HG03039 (cell line): ENCODE measurements around the gene DPP7.
"Not testable (repeated sequence)": the region's sequence is repeated elsewhere in the genome, so short reads cannot be mapped to it uniquely, and the experiment has no call there.

Source experiments
- ATAC-seq: cut with Tn5 transposase; IDR thresholded peaks from one replicate; pipeline ENCODE4 v1.9.1; 2021; ENCODE audit warnings: mild to moderate bottlenecking, moderate library complexity; ENCODE audit not compliant: unreplicated experiment

The DPP7 gene

GRCh38 chr9:137130176-137130755, 15.7 kb upstream of the DPP7 start:
- no peak for ATAC-seq

DNA sequence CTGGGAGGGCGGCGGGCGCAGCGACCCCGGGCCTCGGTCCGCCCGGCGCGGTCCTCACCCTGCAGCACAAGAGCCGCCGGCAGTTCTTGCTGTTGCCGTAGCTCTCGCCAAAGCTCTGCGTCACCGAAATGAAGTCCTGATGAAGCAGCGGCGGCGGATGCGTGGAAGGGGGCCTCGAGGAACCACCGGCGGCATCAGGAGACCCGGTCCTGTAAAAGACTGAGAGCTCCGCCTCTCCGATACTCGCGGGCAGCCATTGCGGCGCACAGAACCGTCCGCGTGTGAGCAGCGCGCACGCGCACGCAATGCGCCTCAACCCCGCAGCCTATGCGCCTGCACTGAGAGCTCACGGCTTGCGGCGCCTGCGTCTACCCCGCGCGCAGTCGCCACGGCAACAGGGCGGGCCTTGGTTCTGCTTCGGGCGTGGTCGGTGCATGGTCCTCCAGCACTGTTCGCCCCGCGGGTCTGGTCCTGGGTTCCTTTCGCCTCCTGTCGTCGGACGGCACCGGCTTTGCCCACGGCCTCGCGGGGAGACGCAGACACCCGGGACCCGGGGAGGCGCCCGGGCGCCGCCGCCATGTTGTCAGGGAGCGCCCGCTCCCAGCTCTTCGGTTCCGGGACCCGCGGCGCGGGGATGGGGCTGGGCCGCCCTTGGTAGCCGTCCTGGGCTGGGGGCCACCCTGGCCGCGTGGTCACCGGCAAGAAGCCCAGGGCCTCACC, 15.1 kb upstream of the DPP7 start:
- peak; percentile 70 for ATAC-seq

DNA sequence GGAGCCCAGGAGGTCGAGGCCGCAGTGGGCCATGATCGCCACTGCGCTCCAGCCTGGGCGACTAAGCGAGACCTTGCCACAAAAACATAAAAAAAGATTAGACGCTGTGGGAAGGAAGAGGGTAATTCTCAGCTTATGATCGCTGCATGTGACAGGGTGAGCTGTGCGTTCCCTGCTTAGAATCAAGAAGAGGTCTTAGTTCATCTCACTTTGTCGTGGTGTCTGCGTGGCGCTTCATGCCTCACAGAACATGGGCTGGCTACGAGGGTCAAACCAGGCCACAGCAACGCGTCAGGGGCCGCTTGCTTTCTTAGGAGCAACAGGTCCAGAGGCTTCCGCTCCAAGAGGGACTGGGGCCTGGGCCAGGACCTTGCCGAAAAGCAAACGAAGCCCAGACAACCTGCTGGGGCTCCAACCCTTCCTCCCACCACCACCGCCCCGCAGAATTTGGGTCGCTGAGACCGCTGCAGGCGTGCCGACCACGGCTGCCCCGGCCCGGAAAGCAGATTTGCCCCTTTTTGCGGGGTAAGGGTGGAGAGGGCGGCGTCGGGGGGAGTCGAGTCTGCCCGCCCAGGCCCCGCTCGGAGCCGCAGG, 14.4 kb upstream of the DPP7 start:
- no peak for ATAC-seq

DNA sequence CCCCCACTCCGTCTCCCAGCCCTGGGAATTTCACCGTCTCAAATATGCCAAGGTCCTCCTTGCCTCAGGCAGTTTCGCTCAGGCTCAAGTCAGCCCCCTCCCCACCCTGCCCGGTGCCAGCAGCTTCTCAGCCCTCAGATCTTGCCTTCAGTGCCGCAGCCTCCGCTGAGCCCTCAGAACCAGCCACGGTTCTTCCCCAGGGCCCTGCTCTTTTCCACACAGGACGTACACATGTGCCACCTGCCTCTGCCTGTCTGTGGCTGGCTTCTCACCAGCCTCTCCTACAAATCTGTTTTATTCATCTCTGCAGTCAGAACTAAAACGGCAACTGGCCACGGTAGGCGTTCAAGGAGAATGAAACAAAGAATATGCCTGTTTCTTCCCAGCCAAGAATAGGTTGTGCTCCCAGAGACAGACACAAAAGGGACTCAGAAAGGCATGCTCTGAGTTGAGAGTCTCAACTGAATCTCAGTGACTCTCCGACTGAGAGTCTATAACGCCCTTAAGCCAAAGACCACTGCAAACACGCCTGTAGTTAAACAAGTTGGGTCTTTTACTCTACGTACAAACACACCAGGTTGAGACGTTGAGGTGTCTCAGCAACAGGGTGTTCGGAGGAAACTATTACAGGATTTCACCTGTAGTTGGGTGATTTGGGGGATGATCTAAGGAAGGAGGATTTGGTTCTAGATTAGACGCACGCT, 13.8 kb upstream of the DPP7 start:
- ATAC-seq, result no peak

DNA sequence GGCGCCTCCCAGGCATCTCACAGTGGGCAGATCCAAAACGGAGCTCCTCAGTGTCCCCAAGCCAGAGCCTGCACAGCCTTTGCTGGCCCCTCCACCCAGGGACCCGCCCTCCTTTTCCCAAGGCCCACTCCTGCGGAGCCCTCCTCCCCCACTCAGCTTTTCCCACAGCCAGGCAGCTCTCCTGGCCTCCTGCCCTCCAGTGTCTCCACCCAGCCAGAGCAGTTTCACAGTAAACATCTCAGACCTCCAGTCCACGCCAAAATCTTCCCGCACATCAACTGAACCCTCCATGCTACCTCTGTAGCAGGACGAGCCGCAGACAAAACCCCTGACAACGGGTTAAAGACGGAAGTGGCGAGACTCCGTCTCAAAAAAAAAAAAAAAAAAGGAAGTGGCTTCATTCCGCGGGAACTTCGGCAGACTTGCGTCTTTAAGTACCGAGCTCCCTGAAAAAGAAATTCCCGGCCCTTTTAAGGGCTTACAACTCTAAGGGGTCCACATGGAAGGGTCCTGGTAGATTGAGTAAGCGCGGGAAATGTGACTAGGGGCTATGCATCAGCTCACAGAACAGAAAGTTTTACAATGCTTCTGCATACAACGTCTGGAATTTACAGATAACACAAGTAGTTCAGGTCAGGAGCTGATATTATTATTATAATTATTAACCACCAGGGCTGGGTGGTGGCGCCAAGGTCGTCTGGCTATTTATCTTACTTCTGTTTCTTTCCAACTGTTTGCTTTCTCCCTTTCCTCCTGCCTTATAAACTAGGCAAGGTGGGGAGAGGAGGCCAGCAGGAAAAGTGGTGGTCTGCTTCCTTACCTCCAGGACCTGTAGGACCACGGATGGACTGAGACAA, 13.0 kb upstream of the DPP7 start:
- ATAC-seq, result no peak

- ATAC-seq, result no peak
Observed at GRCh38 chr9:137126786-137127185, 12.3 kb upstream of the DPP7 start.

GRCh38 chr9:137123952-137124462, 9.5 kb upstream of the DPP7 start:
- not testable (repeated sequence) for ATAC-seq

DNA sequence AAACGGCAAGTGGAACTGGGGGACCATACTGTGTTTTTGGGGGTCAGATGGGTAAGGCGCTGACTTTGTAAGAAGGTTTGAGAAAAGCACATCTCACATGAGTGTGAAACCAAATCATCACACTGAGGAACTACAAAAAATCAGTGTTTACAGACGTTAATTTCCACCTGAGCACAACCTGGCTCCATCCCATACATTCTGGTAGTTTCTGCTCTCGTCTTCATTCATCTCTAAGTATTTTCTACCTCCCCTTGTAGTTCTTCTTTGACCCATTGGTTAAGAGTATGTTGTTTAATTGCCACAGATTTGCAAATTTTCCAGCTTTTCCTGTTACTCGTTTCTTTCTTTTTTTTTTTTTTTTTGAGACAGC, 8.9 kb upstream of the DPP7 start:
- no peak for ATAC-seq

DNA sequence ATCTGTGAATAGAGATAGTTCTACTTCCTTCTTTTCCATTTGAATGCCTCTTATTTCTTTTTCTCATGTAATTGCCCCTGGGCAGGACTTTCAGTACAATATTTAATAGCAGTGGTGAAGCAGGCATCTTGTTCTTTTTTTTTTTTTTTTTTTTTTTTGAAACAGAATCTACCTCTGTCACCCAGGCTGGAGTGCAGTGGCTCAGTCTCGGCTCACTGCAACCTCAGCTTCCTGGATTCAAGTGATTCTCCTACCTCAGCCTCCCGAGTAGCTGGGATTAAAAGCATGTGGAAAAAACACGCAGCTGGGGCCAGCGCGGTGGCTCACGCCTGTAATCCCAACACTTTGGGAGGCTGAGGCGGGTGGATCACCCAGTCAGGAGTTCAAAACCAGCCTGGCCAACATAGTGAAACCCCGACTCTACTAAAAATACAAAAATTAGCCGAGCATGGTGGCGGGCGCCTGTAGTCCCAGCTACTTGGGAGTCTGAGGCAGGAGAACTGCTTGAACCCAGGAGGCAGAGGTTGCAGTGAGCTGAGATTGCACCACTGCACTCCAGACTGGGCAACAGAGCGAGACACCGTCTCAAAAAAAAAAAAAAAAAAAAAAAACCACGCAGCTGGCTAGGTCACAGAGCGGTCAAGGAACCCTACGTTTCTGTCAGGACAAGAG, 8.4 kb upstream of the DPP7 start:
- not testable (repeated sequence) for ATAC-seq

- not testable (repeated sequence) for ATAC-seq
Observed at GRCh38 chr9:137121927-137122795, 7.6 kb upstream of the DPP7 start.

DNA sequence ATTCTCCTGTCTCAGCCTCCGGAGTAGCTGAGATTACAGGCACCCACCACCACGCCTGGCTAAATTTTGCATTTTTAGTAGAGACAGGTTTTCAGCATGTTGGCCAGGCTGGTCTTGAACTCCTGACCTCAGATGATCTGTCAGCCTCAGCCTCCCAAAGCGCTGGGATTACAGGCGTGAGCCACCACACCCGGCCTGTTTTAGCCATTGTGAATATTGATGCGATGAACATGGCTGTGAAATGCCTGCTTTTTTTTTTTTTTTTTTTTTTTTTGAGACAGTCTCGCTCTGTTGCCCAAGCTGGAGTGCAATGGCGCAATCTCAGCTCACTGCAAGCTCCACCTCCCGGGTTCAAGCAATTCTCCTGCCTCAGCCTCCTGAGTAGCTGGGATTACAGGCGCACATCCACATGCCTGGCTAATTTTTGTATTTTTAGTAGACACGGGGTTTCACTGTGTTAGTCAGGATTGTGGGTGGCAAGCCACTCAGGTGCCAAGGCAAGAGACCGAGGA, 3.6 kb upstream of the DPP7 start:
- not testable (repeated sequence) for ATAC-seq

DNA sequence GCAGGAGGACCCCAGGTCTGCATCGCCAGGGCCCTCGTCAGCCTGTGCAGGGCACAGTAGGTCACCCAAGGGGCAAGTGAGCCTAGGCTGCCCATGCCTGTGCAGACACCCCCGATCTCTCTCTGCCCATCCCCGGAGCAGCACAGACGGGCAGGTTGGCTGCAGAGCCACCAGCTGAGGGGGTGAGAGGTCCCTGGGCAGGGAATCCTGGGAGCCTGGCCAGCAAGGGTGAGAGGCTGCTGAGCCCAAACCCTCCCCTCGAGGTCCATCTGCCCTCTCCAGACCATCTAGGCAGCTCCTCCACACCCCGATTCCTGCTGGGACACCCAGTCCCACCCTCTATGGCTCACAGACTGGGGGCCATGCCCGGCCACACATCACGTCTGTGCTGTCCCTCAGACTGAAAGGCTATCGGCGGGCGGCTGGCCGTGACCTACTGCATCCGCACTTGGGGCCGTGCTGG, 2.8 kb upstream of the DPP7 start:
- no peak for ATAC-seq

DNA sequence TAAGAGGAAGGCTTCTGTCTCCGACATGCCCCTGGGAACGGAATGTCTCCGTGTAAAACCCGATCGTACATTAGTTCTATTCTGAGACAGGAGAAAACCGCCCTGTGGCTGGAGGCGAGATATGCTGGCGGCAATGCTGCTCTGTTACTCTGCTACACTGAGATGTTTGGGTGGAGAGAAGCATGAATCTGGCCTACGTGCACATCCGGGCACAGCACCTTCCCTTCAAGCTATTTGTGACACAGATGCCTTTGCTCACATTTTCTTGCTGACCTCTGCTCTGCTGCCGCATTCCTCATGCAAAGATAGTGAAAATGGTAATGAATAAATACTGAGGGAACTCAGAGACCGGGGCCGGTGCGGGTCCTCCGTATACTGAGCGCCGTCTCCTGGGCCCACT, 2.2 kb upstream of the DPP7 start:
- no peak for ATAC-seq

DNA sequence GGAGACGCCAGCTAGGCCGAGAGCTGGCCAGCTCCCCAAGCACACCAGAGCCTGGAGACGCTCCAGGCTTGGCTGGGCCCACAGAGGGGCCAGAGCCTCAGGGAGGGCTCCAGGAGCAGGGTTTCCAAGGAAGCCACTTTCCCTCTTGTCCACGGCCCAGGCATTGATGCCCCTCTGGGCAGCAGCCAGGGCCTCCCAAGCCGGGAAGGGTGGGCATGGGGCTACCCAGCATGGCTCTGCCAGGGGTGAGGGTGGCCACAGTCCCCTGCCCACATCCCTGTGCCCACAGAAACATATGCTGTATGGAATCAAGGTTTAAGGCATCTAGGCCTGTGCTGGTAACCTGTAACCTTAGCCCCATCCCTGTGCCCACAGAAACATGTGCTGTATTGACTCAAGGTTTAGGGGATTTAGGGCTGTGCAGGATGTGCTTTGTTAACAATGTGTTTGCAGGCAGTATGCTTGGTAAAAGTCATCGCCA, 1.5 kb upstream of the DPP7 start:
- no peak for ATAC-seq

DNA sequence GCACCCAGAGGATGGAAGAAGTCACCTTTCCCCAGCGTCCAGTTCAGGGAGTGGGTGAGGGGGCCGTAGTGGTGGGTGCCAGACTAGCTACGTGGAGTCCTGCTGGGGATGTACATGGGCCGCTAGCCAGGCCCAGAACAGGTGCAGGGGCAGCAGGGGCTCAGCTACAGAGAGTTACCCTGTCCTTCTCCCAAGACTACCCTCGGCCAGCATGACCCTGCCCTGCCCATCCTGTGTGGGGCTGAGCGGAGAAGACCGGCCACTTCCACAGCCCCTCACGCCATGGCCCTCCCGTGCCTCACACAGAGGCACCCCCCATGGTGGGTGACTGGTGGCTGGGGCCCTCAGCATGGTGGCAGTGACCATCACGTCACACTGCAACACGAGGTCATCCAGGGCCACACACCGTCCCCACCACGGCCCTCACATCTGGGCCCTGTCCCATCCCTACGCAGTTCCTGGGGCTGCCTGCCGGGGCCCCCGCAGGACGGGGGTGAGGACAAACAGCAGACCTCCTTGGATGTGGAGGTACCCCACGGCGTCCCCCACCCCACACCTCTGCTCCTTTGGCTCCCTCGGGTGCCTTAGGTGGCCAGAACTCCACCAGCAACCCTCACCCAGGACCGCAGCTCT, 977 bp upstream of the DPP7 start:
- no peak for ATAC-seq

GRCh38 chr9:137114220-137114612, 317 bp downstream of the DPP7 start:
- ATAC-seq, result no peak

- ATAC-seq, result no peak
Observed at GRCh38 chr9:137113385-137114159, 961 bp downstream of the DPP7 start.
